GM23248 (cell line): ENCODE measurements around the gene PAX6. TPM values are rescaled to one million over a fixed set of nuclear protein-coding genes. Genes with fewer than 3 reads are reported as not detected.

Experiments
- DNase-seq: peaks from one replicate; pipeline ENCODE4 v3.0.0-alpha.2; 2015
- H2AFZ ChIP-seq: fragments of 200-600 bp; sonication (generic); 2 replicates; pipeline ENCODE4 v1.6.1; 2016; ENCODE audit warnings: antibody characterized with exemption
- H3F3A ChIP-seq: fragments of 200-600 bp; sonication (generic); 2 replicates; pipeline ENCODE4 v1.6.1; 2016; ENCODE audit warnings: mild to moderate bottlenecking, antibody characterized with exemption, mixed run types; ENCODE audit not compliant: insufficient read depth
- H3K27ac ChIP-seq: fragments of 200-600 bp; sonication (generic); 2 replicates; pipeline ENCODE4 v1.5.1; 2016; ENCODE audit warnings: mild to moderate bottlenecking
- H3K27me3 ChIP-seq: fragments of 200-600 bp; sonication (generic); replicated peaks from 2 replicates; pipeline ENCODE4 v1.6.1; 2016; ENCODE audit warnings: mild to moderate bottlenecking; ENCODE audit not compliant: insufficient read depth
- H3K36me3 ChIP-seq: fragments of 200-600 bp; sonication (generic); 2 replicates; pipeline ENCODE4 v1.6.1; 2016; ENCODE audit warnings: low read depth, mild to moderate bottlenecking
- H3K4me1 ChIP-seq: fragments of 200-600 bp; sonication (generic); 2 replicates; pipeline ENCODE4 v1.6.1; 2016; ENCODE audit warnings: mild to moderate bottlenecking; ENCODE audit not compliant: insufficient read depth
- H3K4me2 ChIP-seq: fragments of 200-600 bp; sonication (generic); one replicate; pipeline ENCODE4 v1.6.1; 2016; ENCODE audit warnings: mild to moderate bottlenecking; ENCODE audit not compliant: unreplicated experiment
- H3K4me3 ChIP-seq: fragments of 200-600 bp; sonication (generic); 2 replicates; pipeline ENCODE4 v1.5.1; 2016; ENCODE audit warnings: mild to moderate bottlenecking
- H3K79me2 ChIP-seq: fragments of 200-600 bp; sonication (generic); 2 replicates; pipeline ENCODE4 v1.6.1; 2016; ENCODE audit warnings: mild to moderate bottlenecking; ENCODE audit not compliant: insufficient read depth
- H3K9ac ChIP-seq: fragments of 200-600 bp; sonication (generic); 2 replicates; pipeline ENCODE4 v1.6.1; 2016; ENCODE audit warnings: mild to moderate bottlenecking
- H3K9me2 ChIP-seq: fragments of 200-600 bp; sonication (generic); 2 replicates; pipeline ENCODE4 v1.6.1; 2016; ENCODE audit warnings: mixed run types, mild to moderate bottlenecking, moderate library complexity; ENCODE audit not compliant: insufficient read depth
- H3K9me3 ChIP-seq: fragments of 200-600 bp; sonication (generic); one replicate; pipeline ENCODE4 v1.6.1; 2017; ENCODE audit warnings: low read depth
- H4K20me1 ChIP-seq: fragments of 200-600 bp; sonication (generic); 2 replicates; pipeline ENCODE4 v1.6.0; 2016; ENCODE audit not compliant: insufficient read depth
- EZH2 ChIP-seq: fragments of 200-600 bp; sonication (generic); IDR thresholded peaks from 2 replicates; pipeline ENCODE4 v1.6.1; 2018; ENCODE audit warnings: antibody characterized with exemption, mild to moderate bottlenecking; ENCODE audit not compliant: insufficient read depth, poor library complexity, severe bottlenecking
- EZH2phosphoT487 ChIP-seq: fragments of 200-600 bp; sonication (generic); IDR thresholded peaks from 2 replicates; pipeline ENCODE4 v1.6.1; 2018; ENCODE audit warnings: antibody characterized with exemption, moderate library complexity, mild to moderate bottlenecking, low read depth; ENCODE audit not compliant: insufficient read depth
- WGBS, 2 experiments: methylation state at CpG; one replicate each; pipeline ENCODE4 v1.1.6; 2015 to 2017; ENCODE audit warnings: low lambda C conversion rate in 2 of 2, low coverage in 1 of 2; ENCODE audit errors: missing lambda C conversion rate in 2 of 2; 5-methylcytosine and 5-hydroxymethylcytosine counted together
- in situ Hi-C: fragments of 300-500 bp; cut with MboI; formaldehyde crosslinking; loops from 2 replicates; pipeline ENCODE4 v1.15.0; 2020
- polyA plus RNA-seq: library from polyadenylated mRNA; unstranded; fragments of >200 nt; fragmentation: Nextera tagmentation; extraction: Ambion mirVana; gene quantifications from 2 replicates; pipeline ENCODE4 v1.2.1, GENCODE V29; 2016
- total RNA-seq: library from RNA; depleted of rRNA; stranded (reverse); fragments of >200 nt; shearing (Covaris generic); gene quantifications from 2 replicates; pipeline ENCODE4 v1.2.3, GENCODE V29; 2014

The PAX6 gene
- total and polyA plus RNA-seq, 2 experiments from 2014 or later = 0.21 TPM; not detected in 1

GRCh38 chr11:31850365-31850764, 39.2 kb upstream of the PAX6 start:
- Histone ChIP-seq H3K4me1 (no peaks in the 10 kb centered on the region), H4K20me1 (no peaks in the 10 kb centered on the region), H3K9me3 (no peaks in the 10 kb centered on the region), H3K9me2 (no peaks in the 10 kb centered on the region), H3K27me3 (peaks cover 12% of the 10 kb centered on the region; the same call in 1 of the 2 replicates), H3K27ac (no peak overlapping the region), H3K9ac (no peak overlapping the region), H3K4me2 (no peak overlapping the region), H3K36me3 (no peaks in the 10 kb centered on the region), H3K4me3 (no peak overlapping the region), H3F3A (no peaks in the 10 kb centered on the region), H2AFZ (no peak overlapping the region), H3K79me2 (no peaks in the 10 kb centered on the region)
- DNase-seq = no peak
- TF ChIP-seq EZH2phosphoT487 (no peak), EZH2 (no peak)
- WGBS, 2 experiments = 56 to 64% methylated on average over 4 of the region's 4 CpGs
- in situ Hi-C loops = loop anchor here (25.0 kb wide), 1 partner anchor 363 kb away; no protein-coding TSS in a partner anchor

GRCh38 chr11:31847761-31848160, 36.6 kb upstream of the PAX6 start:
- Histone ChIP-seq H3K9me2 (no peaks in the 10 kb centered on the region), H3K4me2 (no peak overlapping the region), H3K27me3 (peaks cover 11% of the 10 kb centered on the region; the same call in 1 of the 2 replicates), H3K9me3 (no peaks in the 10 kb centered on the region), H3K4me1 (no peaks in the 10 kb centered on the region), H3K79me2 (no peaks in the 10 kb centered on the region), H4K20me1 (no peaks in the 10 kb centered on the region), H3K4me3 (no peak overlapping the region), H3K9ac (no peak overlapping the region), H3K27ac (no peak overlapping the region), H2AFZ (no peak overlapping the region), H3F3A (no peaks in the 10 kb centered on the region), H3K36me3 (no peaks in the 10 kb centered on the region)
- no peak for DNase-seq
- in situ Hi-C loops = no loop called here
- TF ChIP-seq EZH2 (no peak), EZH2phosphoT487 (no peak)
- 44 to 47% methylated on average over 2 of the region's 2 CpGs for WGBS, 2 experiments

GRCh38 chr11:31845331-31845730, 34.2 kb upstream of the PAX6 start:
- no peak overlapping the region for H3K27ac ChIP-seq
- H3K9me3 ChIP-seq = no peaks in the 10 kb centered on the region
- peaks cover 34% of the 10 kb centered on the region for H3K27me3 ChIP-seq
- no peak overlapping the region for H3K4me3 ChIP-seq
- no peaks in the 10 kb centered on the region for H3K4me1 ChIP-seq
- H3F3A ChIP-seq = no peaks in the 10 kb centered on the region
- no peaks in the 10 kb centered on the region for H3K9me2 ChIP-seq
- H3K36me3 ChIP-seq = no peaks in the 10 kb centered on the region
- H2AFZ ChIP-seq = no peak overlapping the region
- H4K20me1 ChIP-seq = no peaks in the 10 kb centered on the region
- in situ Hi-C loops = no loop called here
- H3K79me2 ChIP-seq = no peaks in the 10 kb centered on the region
- no peak for DNase-seq
- TF ChIP-seq EZH2phosphoT487 (no peak), EZH2 (no peak)
- no peak overlapping the region for H3K4me2 ChIP-seq
- WGBS, 2 experiments = 32 to 46% methylated on average over 1 of the region's 1 CpG
- no peak overlapping the region for H3K9ac ChIP-seq

GRCh38 chr11:31844351-31844750, 33.2 kb upstream of the PAX6 start:
- no peak for DNase-seq
- no peaks in the 10 kb centered on the region for H3K9me2 ChIP-seq

GRCh38 chr11:31841435-31841834, 30.3 kb upstream of the PAX6 start:
- Histone ChIP-seq H3K4me1 (no peaks in the 10 kb centered on the region), H3K79me2 (no peaks in the 10 kb centered on the region), H3K9me3 (no peaks in the 10 kb centered on the region), H3K9me2 (no peaks in the 10 kb centered on the region), H2AFZ (no peak overlapping the region), H3K4me3 (no peak overlapping the region), H3K9ac (no peak overlapping the region), H4K20me1 (no peaks in the 10 kb centered on the region), H3K4me2 (no peak overlapping the region), H3K27ac (no peak overlapping the region), H3K27me3 (peaks cover 60% of the 10 kb centered on the region), H3F3A (no peaks in the 10 kb centered on the region), H3K36me3 (no peaks in the 10 kb centered on the region)
- DNase-seq = no peak
- no peak for TF ChIP-seq EZH2
- no peak for TF ChIP-seq EZH2phosphoT487
- 42 to 49% methylated on average over 3 of the region's 3 CpGs for WGBS, 2 experiments
- in situ Hi-C loops = no loop called here

More at GRCh38 chr11:31844351-31844750, 33.2 kb upstream of the PAX6 start:
- H3K4me2 ChIP-seq = no peak overlapping the region
- peaks cover 44% of the 10 kb centered on the region for H3K27me3 ChIP-seq
- no peaks in the 10 kb centered on the region for H3F3A ChIP-seq
- no peaks in the 10 kb centered on the region for H4K20me1 ChIP-seq
- no peaks in the 10 kb centered on the region for H3K79me2 ChIP-seq
- no peak overlapping the region for H3K27ac ChIP-seq
- WGBS, 2 experiments = 31 to 32% methylated on average over 6 of the region's 6 CpGs
- H3K9me3 ChIP-seq = no peaks in the 10 kb centered on the region
- H3K9ac ChIP-seq = no peak overlapping the region
- no peak for TF ChIP-seq EZH2phosphoT487
- TF ChIP-seq EZH2 = no peak
- H3K4me3 ChIP-seq = no peak overlapping the region
- in situ Hi-C loops = no loop called here
- H3K4me1 ChIP-seq = no peaks in the 10 kb centered on the region
- no peak overlapping the region for H2AFZ ChIP-seq
- no peaks in the 10 kb centered on the region for H3K36me3 ChIP-seq
